GM12878 (cell line): ENCODE measurements around the gene ZER1. TPM values are rescaled to one million over a fixed set of nuclear protein-coding genes. Genes with fewer than 3 reads are reported as not detected.

Source experiments
- CBX5 ChIP-seq: sonication (generic); IDR thresholded peaks from 2 replicates; pipeline ENCODE4 v1.6.1; 2016; ENCODE audit warnings: low read depth, moderate library complexity, mild to moderate bottlenecking, inconsistent platforms
- CHD1 ChIP-seq: IDR thresholded peaks from 2 replicates; pipeline ENCODE4 v1.6.1; 2012; ENCODE audit warnings: low read depth, low read length, improper control_type of control experiment
- CHD4 ChIP-seq: fragments of 200-600 bp; sonication (generic); IDR thresholded peaks from 2 replicates; pipeline ENCODE4 v1.6.1; 2016; ENCODE audit warnings: mild to moderate bottlenecking
- CTCF ChIP-seq, 3 experiments: IDR thresholded peaks in 2 of 3; conservative IDR thresholded peaks in 1 of 3; 2 replicates each; pipeline ENCODE4 v1.5.1; 2011; ENCODE audit warnings: low read depth in 3 of 3, low read length in 3 of 3, mild to moderate bottlenecking in 3 of 3, control low read depth in 2 of 3, moderate library complexity in 2 of 3, inconsistent platforms in 1 of 3, mixed read lengths in 1 of 3; ENCODE audit not compliant: control insufficient read depth in 2 of 3, insufficient read depth in 1 of 3; ENCODE audit errors: extremely low read depth in 1 of 3
- EED ChIP-seq: sonication (generic); IDR thresholded peaks from 2 replicates; pipeline ENCODE4 v1.6.1; 2016; ENCODE audit warnings: antibody characterized with exemption, low read depth
- FOXM1 ChIP-seq: IDR thresholded peaks from 2 replicates; pipeline ENCODE4 v1.6.1; 2012; ENCODE audit warnings: low read depth, mild to moderate bottlenecking, inconsistent platforms, low read length, moderate library complexity
- KAT2A ChIP-seq: conservative IDR thresholded peaks from 2 replicates; pipeline ENCODE4 v1.6.1; 2011; ENCODE audit warnings: low read depth, low read length; ENCODE audit not compliant: control insufficient read depth
- MEF2A ChIP-seq: IDR thresholded peaks from 2 replicates; pipeline ENCODE4 v1.6.1; 2011; ENCODE audit warnings: low read depth, mild to moderate bottlenecking, low read length, moderate library complexity; ENCODE audit not compliant: insufficient read depth
- MYB ChIP-seq: fragments of 150-350 bp; IDR thresholded peaks from 2 replicates; pipeline ENCODE4 v1.6.1; 2014; ENCODE audit warnings: mild to moderate bottlenecking, low read depth, low read length, borderline replicate concordance
- NBN ChIP-seq: fragments of 450-650 bp; IDR thresholded peaks from 2 replicates; pipeline ENCODE4 v1.6.1; 2016
- NFYB ChIP-seq: IDR thresholded peaks from 2 replicates; pipeline ENCODE4 v1.6.1; 2011; ENCODE audit warnings: low read depth, mild to moderate bottlenecking, low read length, improper control_type of control experiment, moderate library complexity; ENCODE audit not compliant: insufficient read depth
- NR2C2 ChIP-seq: IDR thresholded peaks from 2 replicates; pipeline ENCODE4 v1.6.1; 2011; ENCODE audit warnings: borderline replicate concordance, low read depth; ENCODE audit not compliant: control insufficient read depth, insufficient read length
- POLR2A ChIP-seq: IDR thresholded peaks from 2 replicates; pipeline ENCODE4 v1.6.1; 2011; ENCODE audit warnings: low read depth, mild to moderate bottlenecking, low read length
- RELA ChIP-seq: fragments of 450-650 bp; IDR thresholded peaks from 2 replicates; pipeline ENCODE4 v1.8.0; 2014; ENCODE audit warnings: borderline replicate concordance; ENCODE audit not compliant: partially characterized antibody
- SMARCA5 ChIP-seq: fragments of 450-650 bp; IDR thresholded peaks from 2 replicates; pipeline ENCODE4 v1.6.1; 2017; ENCODE audit warnings: mild to moderate bottlenecking
- SPI1 ChIP-seq: IDR thresholded peaks from 2 replicates; pipeline ENCODE4 v1.6.1; 2011; ENCODE audit warnings: low read depth, mild to moderate bottlenecking, low read length, moderate library complexity, borderline replicate concordance; ENCODE audit not compliant: insufficient read depth
- SRF ChIP-seq, 2 experiments: IDR thresholded peaks; 2 replicates each; pipeline ENCODE4 v1.6.1; 2011; ENCODE audit warnings: low read depth in 2 of 2, low read length in 2 of 2, mild to moderate bottlenecking in 1 of 2, moderate library complexity in 1 of 2
- TCF7 ChIP-seq: IDR thresholded peaks from 2 replicates; pipeline ENCODE4 v1.6.1; 2014; ENCODE audit warnings: antibody characterized with exemption, borderline replicate concordance
- ZBTB40 ChIP-seq: fragments of 450-650 bp; IDR thresholded peaks from 2 replicates; pipeline ENCODE4 v1.6.1; 2016; ENCODE audit warnings: mild to moderate bottlenecking, moderate library complexity, borderline replicate concordance
- ZNF622 ChIP-seq: fragments of 450-650 bp; IDR thresholded peaks from 2 replicates; pipeline ENCODE4 v1.6.1; 2017; ENCODE audit warnings: mild to moderate bottlenecking, inconsistent platforms
- polyA plus RNA-seq, 11 experiments: library from polyadenylated mRNA; depleted of rRNA in 4 of 11; unstranded in 6 of 11; stranded (reverse) in 5 of 11; fragments of >200 nt; fragmentation: Nextera tagmentation in 4 of 11; fragmentation: Illumina TruSeq in 1 of 11; extraction: Ambion mirVana in 4 of 11; extraction: Trizol in 1 of 11; gene quantifications; 1 replicate in 1 of 11; 2 replicates in 10 of 11; pipeline versions ENCODE4 v1.2.1 to v1.2.3, GENCODE V29; 2011 to 2016; ENCODE audit warnings: inconsistent platforms in 2 of 11, missing spikeins in 2 of 11, low read depth in 1 of 11
- total RNA-seq, 4 experiments: library from RNA; depleted of rRNA in 3 of 4; stranded (reverse); fragments of >200 nt in 3 of 4; fragmentation: Illumina TruSeq in 1 of 4; extraction: Trizol in 1 of 4; gene quantifications; 2 replicates each; pipeline versions ENCODE4 v1.2.1 to v1.2.3, GENCODE V29; 2013 to 2021
- TF ChIP-seq, protein P1 (sequence below): fragments of 150-350 bp; IDR thresholded peaks from 2 replicates; pipeline ENCODE4 v1.6.1; 2014; ENCODE audit warnings: mild to moderate bottlenecking, low read depth, low read length
- TF ChIP-seq, protein P2 (sequence below): IDR thresholded peaks from 2 replicates; pipeline ENCODE4 v1.6.1; 2012; ENCODE audit warnings: low read depth, low read length, improper control_type of control experiment

Gene ZER1
- total and polyA plus RNA-seq, 10 of the 15 experiments (the other 5 are each of a cell fraction or from before 2014, with no cell fraction given): 0.32 to 16.9 (median 7.9) TPM

- TF ChIP-seq CTCF (IDR thresholded peaks at IDR 0.05 in 2 of 3, conservative IDR thresholded peaks at IDR 0.05 in 1 of 3; ENCODE audit: control insufficient read depth in 2 of 3, extremely low read depth in 1 of 3, insufficient read depth in 1 of 3, low read depth in 3 of 3, low read length in 3 of 3): no peak
- TF ChIP-seq POLR2A: peak; percentile 99
- TF ChIP-seq NBN: peak; percentile 65
- no peak for TF ChIP-seq MYB
- peak; percentile 92 for TF ChIP-seq NFYB
- TF ChIP-seq, protein P1, sequence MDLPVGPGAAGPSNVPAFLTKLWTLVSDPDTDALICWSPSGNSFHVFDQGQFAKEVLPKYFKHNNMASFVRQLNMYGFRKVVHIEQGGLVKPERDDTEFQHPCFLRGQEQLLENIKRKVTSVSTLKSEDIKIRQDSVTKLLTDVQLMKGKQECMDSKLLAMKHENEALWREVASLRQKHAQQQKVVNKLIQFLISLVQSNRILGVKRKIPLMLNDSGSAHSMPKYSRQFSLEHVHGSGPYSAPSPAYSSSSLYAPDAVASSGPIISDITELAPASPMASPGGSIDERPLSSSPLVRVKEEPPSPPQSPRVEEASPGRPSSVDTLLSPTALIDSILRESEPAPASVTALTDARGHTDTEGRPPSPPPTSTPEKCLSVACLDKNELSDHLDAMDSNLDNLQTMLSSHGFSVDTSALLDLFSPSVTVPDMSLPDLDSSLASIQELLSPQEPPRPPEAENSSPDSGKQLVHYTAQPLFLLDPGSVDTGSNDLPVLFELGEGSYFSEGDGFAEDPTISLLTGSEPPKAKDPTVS: no peak
- no peak for TF ChIP-seq ZBTB40
- no peak for TF ChIP-seq ZNF622
- TF ChIP-seq CHD4: no peak
- peak; percentile 100 for TF ChIP-seq SMARCA5
- no peak for TF ChIP-seq EED
- no peak for TF ChIP-seq MEF2A
- no peak for TF ChIP-seq SRF (IDR thresholded peaks at IDR 0.05; ENCODE audit: low read depth in 2 of 2, low read length in 2 of 2)
- no peak for TF ChIP-seq CBX5
- no peak for TF ChIP-seq SPI1
- no peak for TF ChIP-seq RELA
- TF ChIP-seq KAT2A: no peak
- no peak for TF ChIP-seq NR2C2
- no peak for TF ChIP-seq FOXM1
- TF ChIP-seq, protein P2, sequence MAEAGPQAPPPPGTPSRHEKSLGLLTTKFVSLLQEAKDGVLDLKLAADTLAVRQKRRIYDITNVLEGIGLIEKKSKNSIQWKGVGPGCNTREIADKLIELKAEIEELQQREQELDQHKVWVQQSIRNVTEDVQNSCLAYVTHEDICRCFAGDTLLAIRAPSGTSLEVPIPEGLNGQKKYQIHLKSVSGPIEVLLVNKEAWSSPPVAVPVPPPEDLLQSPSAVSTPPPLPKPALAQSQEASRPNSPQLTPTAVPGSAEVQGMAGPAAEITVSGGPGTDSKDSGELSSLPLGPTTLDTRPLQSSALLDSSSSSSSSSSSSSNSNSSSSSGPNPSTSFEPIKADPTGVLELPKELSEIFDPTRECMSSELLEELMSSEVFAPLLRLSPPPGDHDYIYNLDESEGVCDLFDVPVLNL: peak; percentile 89
- no peak for TF ChIP-seq TCF7
- 0 out of 2 replicates have a peak, but pooled peaks have one; percentile 56 for TF ChIP-seq CHD1
Measured at GRCh38 chr9:128723866-128724743, 47.6 kb downstream of the ZER1 start, which contains the start of gene ZDHHC12 (continued).
